B cell (primary cell): ENCODE results near the gene PTPRG.

Source experiments
- CTCF ChIP-seq: fragments of 200-600 bp; IDR thresholded peaks from one replicate; pipeline ENCODE4 v1.8.0; 2022; ENCODE audit warnings: antibody characterized with exemption, mild to moderate bottlenecking
- EZH2 ChIP-seq: IDR thresholded peaks from 2 replicates; pipeline ENCODE4 v1.6.1; 2012; ENCODE audit warnings: borderline replicate concordance, low read depth, mild to moderate bottlenecking, moderate library complexity, low read length; ENCODE audit not compliant: insufficient read depth, poor library complexity, severe bottlenecking

- TF ChIP-seq EZH2 (no peak), CTCF (no peak)
Observed at GRCh38 chr3:61683549-61684236, 122.3 kb downstream of the PTPRG start.
